Neutrophil (primary cell): ENCODE measurements around the gene ADCY9.
A peak's percentile ranks its signal among the peaks of the same experiment; 100 is the strongest.

Experiments
- H3K27ac ChIP-seq: fragments of 200-600 bp; sonication (generic); 2 replicates; pipeline ENCODE4 v1.5.1; 2016; ENCODE audit warnings: mild to moderate bottlenecking, moderate library complexity
- H3K27me3 ChIP-seq: fragments of 200-600 bp; sonication (generic); 2 replicates; pipeline ENCODE4 v1.6.0; 2016; ENCODE audit warnings: mild to moderate bottlenecking
- H3K36me3 ChIP-seq: fragments of 200-600 bp; sonication (generic); 2 replicates; pipeline ENCODE4 v1.5.1; 2017
- H3K4me1 ChIP-seq, 2 experiments: fragments of 200-600 bp in 1 of 2; sonication (generic) in 1 of 2; 1 replicate in 1 of 2; 2 replicates in 1 of 2; pipeline versions ENCODE4 v1.5.1 to v1.6.1; 2013 to 2016; ENCODE audit warnings: low read depth in 1 of 2, low read length in 1 of 2, mild to moderate bottlenecking in 1 of 2, moderate library complexity in 1 of 2; ENCODE audit not compliant: control insufficient read depth in 1 of 2, insufficient read depth in 1 of 2
- H3K4me3 ChIP-seq, 2 experiments: fragments of 200-600 bp in 1 of 2; sonication (generic) in 1 of 2; 1 replicate in 1 of 2; 2 replicates in 1 of 2; pipeline ENCODE4 v1.5.1; 2013 to 2016; ENCODE audit warnings: low read depth in 1 of 2, low read length in 1 of 2, mild to moderate bottlenecking in 1 of 2, moderate library complexity in 1 of 2
- H3K9me3 ChIP-seq: fragments of 200-600 bp; sonication (generic); 2 replicates; pipeline ENCODE4 v1.5.1; 2016
- CTCF ChIP-seq: fragments of 200-600 bp; sonication (generic); IDR thresholded peaks from 2 replicates; pipeline ENCODE4 v1.5.1; 2016; ENCODE audit warnings: antibody characterized with exemption

ADCY9 gene

GRCh38 chr16:4058386-4058785 lies 57.9 kb downstream of the ADCY9 start:
- TF ChIP-seq CTCF: no peak
- H3K4me3 ChIP-seq: no peak overlapping the region
- peaks cover 0 to 8% of the 10 kb centered on the region in 2 experiments for H3K4me1 ChIP-seq
- H3K27me3 ChIP-seq: peaks cover 21% of the 10 kb centered on the region
- H3K36me3 ChIP-seq: no peaks in the 10 kb centered on the region
- H3K9me3 ChIP-seq: no peaks in the 10 kb centered on the region
- no peak overlapping the region for H3K27ac ChIP-seq

GRCh38 chr16:4057439-4057877 lies 58.8 kb downstream of the ADCY9 start:
- Histone ChIP-seq H3K27me3 (peaks cover 30% of the 10 kb centered on the region), H3K27ac (no peak overlapping the region), H3K4me3 (no peak overlapping the region), H3K4me1 (peaks cover 0 to 14% of the 10 kb centered on the region in 2 experiments), H3K9me3 (no peaks in the 10 kb centered on the region), H3K36me3 (no peaks in the 10 kb centered on the region)
- TF ChIP-seq CTCF: no peak

- H3K36me3 ChIP-seq: no peaks in the 10 kb centered on the region
- TF ChIP-seq CTCF: no peak
- H3K4me1 ChIP-seq: peaks cover 0 to 14% of the 10 kb centered on the region in 2 experiments
- no peak overlapping the region for H3K4me3 ChIP-seq
- no peak overlapping the region for H3K27ac ChIP-seq
- H3K27me3 ChIP-seq: peaks cover 39% of the 10 kb centered on the region
- no peaks in the 10 kb centered on the region for H3K9me3 ChIP-seq
Observed at GRCh38 chr16:4056161-4057105, 59.8 kb downstream of the ADCY9 start.

- Histone ChIP-seq H3K36me3 (no peaks in the 10 kb centered on the region), H3K27ac (no peak overlapping the region), H3K4me3 (no peak overlapping the region), H3K9me3 (no peaks in the 10 kb centered on the region), H3K4me1 (peaks cover 0 to 14% of the 10 kb centered on the region in 2 experiments), H3K27me3 (peaks cover 39% of the 10 kb centered on the region)
- no peak for TF ChIP-seq CTCF
Observed at GRCh38 chr16:4055748-4056147, 60.5 kb downstream of the ADCY9 start.

GRCh38 chr16:4053301-4053845 lies 62.9 kb downstream of the ADCY9 start:
- Histone ChIP-seq H3K4me3 (peak overlapping the region in 1 of 2 experiments; percentile 10), H3K27ac (no peak overlapping the region), H3K9me3 (no peaks in the 10 kb centered on the region), H3K27me3 (peaks cover 39% of the 10 kb centered on the region), H3K36me3 (no peaks in the 10 kb centered on the region), H3K4me1 (peaks cover 0 to 14% of the 10 kb centered on the region in 2 experiments)
- TF ChIP-seq CTCF: no peak
